HCT116 (cell line): Measurements from ENCODE around the gene CELA2A. TPM values are rescaled to one million over a fixed set of nuclear protein-coding genes. Genes with fewer than 3 reads are reported as not detected.

Source experiments
- ATAC-seq: fragments of 200-7000 bp; cut with Tn5 transposase; 2 replicates; pipeline ENCODE4 v1.9.1; 2020; ENCODE audit warnings: mild to moderate bottlenecking, moderate library complexity
- BruUV-seq: library from RNA; stranded (reverse); fragments of 400-500 nt; replicated peaks from 2 replicates; lab custom pipeline; 2021; lab: Mats Ljungman, UMichigan
- CTCF ChIA-PET: fragments of 300-600 bp; sonication (Branson Sonifier 250); formaldehyde crosslinking; loops from one replicate; lab custom pipeline; 2021; ENCODE audit warnings: antibody characterized with exemption; lab: Charles Lee
- POLR2A ChIA-PET: fragments of 300-600, 350-600 bp; sonication (Branson Sonifier 250); formaldehyde crosslinking; loops from one replicate; lab custom pipeline; 2021; ENCODE audit warnings: antibody characterized with exemption; lab: Charles Lee
- RAD21 ChIA-PET, 2 experiments: fragments of 300-600 bp; sonication (Branson Sonifier 250); formaldehyde crosslinking; loops; one replicate each; lab custom pipeline; 2023; ENCODE audit warnings: low total read pairs in 2 of 2; ENCODE audit not compliant: uncharacterized antibody in 2 of 2, unreplicated experiment in 2 of 2, low non-redundant PET in 1 of 2; lab: Charles Lee
- DNase-seq: peaks from one replicate; pipeline ENCODE4 v3.0.0-alpha.2; 2010; ENCODE audit warnings: low read depth, low spot score
- H2AFZ ChIP-seq: fragments of 200-600 bp; shearing (Covaris generic), sonication (generic); 2 replicates; pipeline ENCODE4 v1.6.1; 2017; ENCODE audit warnings: low read depth, mixed run types, mixed read lengths, antibody characterized with exemption, low read length; ENCODE audit not compliant: poor library complexity, severe bottlenecking
- H3K27ac ChIP-seq: 2 replicates; pipeline ENCODE4 v1.5.1; 2012; ENCODE audit warnings: low read depth, low read length
- H3K27me3 ChIP-seq: fragments of 200-600 bp; sonication (generic); 2 replicates; pipeline ENCODE4 v1.6.1; 2016; ENCODE audit warnings: mixed run types, low read length, mixed read lengths; ENCODE audit not compliant: insufficient read depth
- H3K36me3 ChIP-seq, 2 experiments: fragments of 200-500 bp in 1 of 2; fragments of 200-600 bp in 1 of 2; sonication (Bioruptor generic) in 1 of 2; sonication (generic) in 1 of 2; 2 replicates each; pipeline versions ENCODE4 v1.5.1 to v1.6.1; 2014 to 2016; ENCODE audit warnings: low read length in 2 of 2, inconsistent platforms in 1 of 2, mixed read lengths in 1 of 2, mixed run types in 1 of 2; ENCODE audit not compliant: insufficient read depth in 2 of 2, control insufficient read depth in 1 of 2
- H3K4me1 ChIP-seq, 2 experiments: fragments of 200-600 bp in 1 of 2; sonication (generic) in 1 of 2; 2 replicates each; pipeline versions ENCODE4 v1.5.1 to v1.6.1; 2012 to 2017; ENCODE audit warnings: low read length in 2 of 2, inconsistent platforms in 1 of 2, mild to moderate bottlenecking in 1 of 2, mixed read lengths in 1 of 2, mixed run types in 1 of 2, moderate library complexity in 1 of 2; ENCODE audit not compliant: insufficient read depth in 2 of 2, control insufficient read depth in 1 of 2
- H3K4me2 ChIP-seq: fragments of 200-600 bp; sonication (generic); 2 replicates; pipeline ENCODE4 v1.6.1; 2017; ENCODE audit warnings: mixed run types, low read length, mixed read lengths
- H3K4me3 ChIP-seq, 2 experiments: fragments of 200-600 bp in 1 of 2; sonication (generic) in 1 of 2; replicated peaks in 1 of 2; 2 replicates each; pipeline ENCODE4 v1.5.1; 2011 to 2016; ENCODE audit warnings: low read length in 2 of 2, control low read depth in 1 of 2, low read depth in 1 of 2, mild to moderate bottlenecking in 1 of 2, mixed read lengths in 1 of 2, mixed run types in 1 of 2
- H3K79me2 ChIP-seq: fragments of 200-600 bp; sonication (generic); 2 replicates; pipeline ENCODE4 v1.6.1; 2017; ENCODE audit warnings: mild to moderate bottlenecking, mixed run types, low read length, moderate library complexity, mixed read lengths; ENCODE audit not compliant: insufficient read depth
- H3K9ac ChIP-seq: fragments of 200-600 bp; sonication (generic); 2 replicates; pipeline ENCODE4 v1.6.1; 2016; ENCODE audit warnings: low read length, mixed read lengths
- H3K9me2 ChIP-seq: fragments of 200-600 bp; sonication (generic), shearing (Covaris generic); 2 replicates; pipeline ENCODE4 v1.6.1; 2017; ENCODE audit warnings: mixed run types, mild to moderate bottlenecking, moderate library complexity; ENCODE audit not compliant: insufficient read depth
- H3K9me3 ChIP-seq, 2 experiments: fragments of 200-500 bp in 1 of 2; fragments of 200-600 bp in 1 of 2; sonication (Bioruptor generic) in 1 of 2; sonication (generic) in 1 of 2; 2 replicates each; pipeline ENCODE4 v1.6.1; 2014 to 2017; ENCODE audit warnings: low read length in 2 of 2, mixed read lengths in 2 of 2, inconsistent platforms in 1 of 2, low read depth in 1 of 2, mild to moderate bottlenecking in 1 of 2, mixed run types in 1 of 2, moderate library complexity in 1 of 2; ENCODE audit not compliant: control insufficient read depth in 1 of 2, insufficient read depth in 1 of 2
- H4K20me1 ChIP-seq: fragments of 200-600 bp; sonication (generic), shearing (Covaris generic); 2 replicates; pipeline ENCODE4 v1.6.1; 2017; ENCODE audit warnings: mixed run types, mild to moderate bottlenecking, moderate library complexity; ENCODE audit not compliant: insufficient read depth
- CBX3 ChIP-seq: IDR thresholded peaks from 2 replicates; pipeline ENCODE4 v1.6.1; 2012; ENCODE audit warnings: low read depth
- EGR1 ChIP-seq: IDR thresholded peaks from 2 replicates; pipeline ENCODE4 v1.6.1; 2012; ENCODE audit warnings: low read depth
- ELF1 ChIP-seq: IDR thresholded peaks from 2 replicates; pipeline ENCODE4 v1.6.1; 2012; ENCODE audit warnings: low read depth, borderline replicate concordance
- EZH2 ChIP-seq: fragments of 200-600 bp; sonication (generic); IDR thresholded peaks from 2 replicates; pipeline ENCODE4 v1.6.1; 2017; ENCODE audit warnings: antibody characterized with exemption, mixed run types
- EZH2phosphoT487 ChIP-seq: fragments of 200-600 bp; IDR thresholded peaks from 2 replicates; pipeline ENCODE4 v1.6.1; 2018; ENCODE audit warnings: antibody characterized with exemption, borderline replicate concordance
- POLR2A ChIP-seq: IDR thresholded peaks from 2 replicates; pipeline ENCODE4 v1.7.0; 2011; ENCODE audit warnings: borderline replicate concordance; ENCODE audit not compliant: insufficient read depth, insufficient read length; ENCODE audit errors: extremely low read depth
- RAD21 ChIP-seq: IDR thresholded peaks from 2 replicates; pipeline ENCODE4 v1.6.1; 2012; ENCODE audit warnings: low read depth, mild to moderate bottlenecking
- REST ChIP-seq: IDR thresholded peaks from 2 replicates; pipeline ENCODE4 v1.6.1; 2012; ENCODE audit warnings: low read depth
- SIN3A ChIP-seq: IDR thresholded peaks from 2 replicates; pipeline ENCODE4 v1.6.1; 2012; ENCODE audit warnings: low read depth
- SP1 ChIP-seq: IDR thresholded peaks from 2 replicates; pipeline ENCODE4 v1.6.1; 2012; ENCODE audit warnings: low read depth
- SRF ChIP-seq: IDR thresholded peaks from 2 replicates; pipeline ENCODE4 v1.6.1; 2012; ENCODE audit warnings: low read depth
- ZBTB33 ChIP-seq: IDR thresholded peaks from 2 replicates; pipeline ENCODE4 v1.6.1; 2011; ENCODE audit warnings: mild to moderate bottlenecking, low read length, moderate library complexity; ENCODE audit not compliant: insufficient replicate concordance; ENCODE audit errors: extremely low read depth
- ZNF274 ChIP-seq: fragments of 200-500 bp; sonication (Bioruptor generic); IDR thresholded peaks from 2 replicates; pipeline ENCODE4 v1.6.1; 2014; ENCODE audit warnings: mild to moderate bottlenecking, low read depth, low read length, inconsistent platforms
- intact Hi-C: fragments of 100-400 bp; cut with micrococcal nuclease; formaldehyde crosslinking; loops from 2 replicates; pipeline ENCODE4 v1.10.0; 2022
- total RNA-seq: library from RNA; stranded (reverse); gene quantifications from one replicate; pipeline ENCODE4 v1.2.1, GENCODE V29; 2021; ENCODE audit not compliant: unreplicated experiment

CELA2A gene
- total RNA-seq, 1 experiment from 2014 or later, result 1.6 TPM

- Histone ChIP-seq H3K9me3 (peaks cover 0 to 3% of the 10 kb centered on the region in 2 experiments; a peak in 1 of 4 replicates), H3K4me3 (no peak overlapping the region), H3K4me2 (no peak overlapping the region), H3K27ac (no peak overlapping the region), H3K9me2 (no peaks in the 10 kb centered on the region), H2AFZ (no peak overlapping the region), H3K9ac (no peak overlapping the region), H3K4me1 (no peaks in the 10 kb centered on the region), H4K20me1 (no peaks in the 10 kb centered on the region), H3K79me2 (no peaks in the 10 kb centered on the region), H3K36me3 (no peaks in the 10 kb centered on the region), H3K27me3 (no peaks in the 10 kb centered on the region)
- intact Hi-C loops, result no loop called here
- no peak for DNase-seq
- RAD21 ChIA-PET, result no interaction called here
- TF ChIP-seq EZH2 (no peak), POLR2A (no peak)
- BruUV-seq, result no TSS peak
- no peak for ATAC-seq
- POLR2A ChIA-PET, result no interaction called here
- CTCF ChIA-PET, result no interaction called here
Measured at GRCh38 chr1:15452216-15452615, 4.3 kb upstream of the CELA2A start.

- intact Hi-C loops, result no loop called here
- H3K9me2 ChIP-seq, result no peaks in the 10 kb centered on the region
- POLR2A ChIA-PET, result no interaction called here
- RAD21 ChIA-PET, result no interaction called here
- no peaks in the 10 kb centered on the region for H3K27me3 ChIP-seq
- no peak for DNase-seq
- ATAC-seq, result no peak
- no peaks in the 10 kb centered on the region for H3K36me3 ChIP-seq
- H3K27ac ChIP-seq, result no peak overlapping the region
- no peak overlapping the region for H2AFZ ChIP-seq
- H3K9ac ChIP-seq, result no peak overlapping the region
- H3K9me3 ChIP-seq, result peaks cover 0 to 3% of the 10 kb centered on the region in 2 experiments; a peak in 1 of 4 replicates
- no peak for TF ChIP-seq EZH2phosphoT487
- no peak for TF ChIP-seq SP1
- TF ChIP-seq SRF, result no peak
- TF ChIP-seq REST, result no peak
- TF ChIP-seq CBX3, result no peak
- TF ChIP-seq EGR1, result no peak
- TF ChIP-seq SIN3A, result no peak
- TF ChIP-seq ZNF274, result no peak
- no peak for TF ChIP-seq ELF1
- TF ChIP-seq RAD21, result no peak
- no peak for TF ChIP-seq ZBTB33
- CTCF ChIA-PET, result no interaction called here
- H3K79me2 ChIP-seq, result no peaks in the 10 kb centered on the region
- no TSS peak for BruUV-seq
- H3K4me1 ChIP-seq, result no peaks in the 10 kb centered on the region
- H3K4me2 ChIP-seq, result no peak overlapping the region
- H3K4me3 ChIP-seq, result no peak overlapping the region
- no peaks in the 10 kb centered on the region for H4K20me1 ChIP-seq
Measured at GRCh38 chr1:15452866-15453571, 3.5 kb upstream of the CELA2A start.
